Naive thymus-derived CD8-positive, alpha-beta T cell (primary cell): Measurements from ENCODE around the gene RAP2A. TPM values are rescaled to one million over a fixed set of nuclear protein-coding genes. Genes with fewer than 3 reads are reported as not detected.

Experiments used
- ATAC-seq, 2 donors: fragments of 150-1000 bp; cut with Tn5 transposase in 1 of 2; sonication (Bioruptor Pico), chemical (Tn5 transposase) in 1 of 2; 1 replicate in 1 of 2; 2 replicates in 1 of 2; pipeline ENCODE4 v1.10.0; 2021; ENCODE audit warnings: mild to moderate bottlenecking in 2 of 2, moderate library complexity in 2 of 2
- POLR2A ChIA-PET: fragments of 350-600 bp; sonication (Branson Sonifier 250); formaldehyde crosslinking; loops from one replicate; lab custom pipeline; 2021; ENCODE audit warnings: antibody characterized with exemption; lab: Charles Lee
- DNase-seq, 10 donors: peaks; one replicate each; pipeline versions ENCODE4 v3.0.0 to v3.0.0-alpha.2; 2020 to 2022
- H3K27ac Mint-ChIP-seq, 10 donors: one replicate each; pipeline ENCODE4 v1.8.0; 2020 to 2022; ENCODE audit warnings: mild to moderate bottlenecking in 10 of 10, mixed read lengths in 10 of 10, moderate library complexity in 4 of 10, inconsistent platforms in 1 of 10
- H3K27me3 Mint-ChIP-seq, 5 donors: one replicate each; pipeline ENCODE4 v1.8.0; 2021 to 2022; ENCODE audit warnings: mixed read lengths in 5 of 5
- H3K36me3 Mint-ChIP-seq, 3 donors: one replicate each; pipeline ENCODE4 v1.8.0; 2020 to 2022; ENCODE audit warnings: mixed read lengths in 3 of 3, mild to moderate bottlenecking in 2 of 3, inconsistent platforms in 1 of 3
- H3K4me1 Mint-ChIP-seq, 4 donors: one replicate each; pipeline ENCODE4 v1.8.0; 2021 to 2022; ENCODE audit warnings: mixed read lengths in 4 of 4
- H3K4me3 Mint-ChIP-seq, 10 donors: one replicate each; pipeline ENCODE4 v1.8.0; 2020 to 2022; ENCODE audit warnings: mild to moderate bottlenecking in 10 of 10, mixed read lengths in 10 of 10, moderate library complexity in 6 of 10, inconsistent platforms in 1 of 10
- H3K9me3 Mint-ChIP-seq, 9 donors: one replicate each; pipeline ENCODE4 v1.8.0; 2020 to 2022; ENCODE audit warnings: mixed read lengths in 9 of 9, mild to moderate bottlenecking in 3 of 9, inconsistent platforms in 1 of 9, moderate library complexity in 1 of 9
- polyA plus RNA-seq, 3 donors: library from polyadenylated mRNA; unstranded; fragments of 300-500 nt; fragmentation: Illumina TruSeq; gene quantifications; one replicate each; pipeline ENCODE4 v1.2.3, GENCODE V29; 2021
- total RNA-seq, 8 experiments: library from RNA in 2 of 8; stranded (reverse) in 2 of 8; gene quantifications; one replicate each; pipeline ENCODE4 v1.2.3 and lab custom pipeline; 2021 to 2026

Gene RAP2A
- total and polyA plus RNA-seq, 5 experiments from 2014 or later = 1.8 to 19.2 (median 3.5) TPM

DNA sequence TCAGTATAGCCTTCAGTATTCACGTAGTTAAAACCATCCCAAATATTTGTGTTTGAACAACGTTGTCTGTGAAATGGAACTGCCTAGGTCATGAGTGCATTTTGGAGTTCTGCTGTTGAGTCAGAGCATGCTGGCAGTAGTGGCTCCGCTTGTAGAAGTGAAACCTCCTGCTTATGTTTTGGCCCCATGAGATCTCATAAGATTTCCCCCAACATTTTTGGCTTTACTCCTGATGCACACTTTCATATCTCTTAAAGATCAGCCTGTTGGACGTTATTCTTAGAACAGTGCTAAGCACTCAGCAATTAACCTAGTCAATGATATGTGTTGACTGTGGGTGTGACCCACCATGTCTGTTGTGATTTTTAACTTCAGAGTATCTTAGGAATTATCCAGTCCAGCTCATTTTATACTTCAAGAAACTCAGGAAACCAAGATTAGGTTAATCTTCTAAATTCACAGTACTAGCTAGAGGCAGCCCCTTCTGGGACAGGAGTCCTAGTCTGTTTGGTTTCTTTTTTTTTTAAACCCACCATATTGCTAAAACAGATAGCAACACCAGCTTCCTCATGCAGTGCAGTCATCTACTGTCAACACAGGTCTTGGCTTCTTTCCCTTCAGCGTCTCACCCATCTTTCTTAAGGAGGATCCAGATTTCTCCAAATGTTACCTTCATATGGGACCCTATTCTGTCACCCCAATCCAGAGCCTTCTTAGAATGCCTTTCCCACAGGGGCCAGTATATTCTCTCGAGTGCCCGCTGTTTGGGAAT lies 26.2 kb downstream of the RAP2A start:
- peak; percentile 71 to 72 for ATAC-seq

DNA sequence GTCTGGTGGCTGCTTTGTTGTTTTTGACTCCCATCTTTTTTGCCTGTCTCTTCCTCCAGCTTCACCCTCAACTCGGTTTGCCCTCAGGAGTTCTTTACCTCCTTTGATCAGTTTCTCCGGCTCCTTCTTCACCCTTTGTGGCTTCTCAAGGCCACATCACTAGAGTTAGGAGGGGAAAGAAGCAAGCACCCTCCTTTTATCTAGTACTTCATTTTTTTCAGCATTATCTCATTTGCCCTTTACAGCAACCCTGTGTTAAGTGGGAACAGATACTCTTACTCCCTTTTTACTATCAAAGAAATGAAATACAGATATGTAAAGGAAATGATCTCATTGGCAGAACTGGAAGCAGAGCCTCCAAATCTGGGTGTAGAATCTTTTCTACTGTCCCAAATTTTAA lies 26.9 kb downstream of the RAP2A start:
- Mint-ChIP-seq H3K27ac (peak overlapping the region in 8 of 10 donors; percentile 20 to 87 (median 44)), H3K4me1 (peaks cover 18 to 42% (median 40%) of the 10 kb centered on the region in 4 donors), H3K4me3 (peak overlapping the region; percentile 3 to 75 (median 59)), H3K9me3 (peaks cover 0 to 4% (median 0%) of the 10 kb centered on the region in 9 donors), H3K27me3 (no peaks in the 10 kb centered on the region), H3K36me3 (peaks cover 0 to 17% (median 8%) of the 10 kb centered on the region in 3 donors)
- POLR2A ChIA-PET = interaction anchor here (2.0 kb wide), 1 partner anchor 27 kb away, joined by 11 read pairs; the partner anchor contains the start of gene RAP2A
- ATAC-seq = peak; percentile 80 to 83
- DNase-seq = peak in 5 of 10 donors; percentile 7 to 40 (median 18)

More for the DNA sequence above, 26.2 kb downstream of the RAP2A start:
- peaks cover 0 to 11% (median 5%) of the 10 kb centered on the region in 9 donors for H3K9me3 Mint-ChIP-seq
- peak overlapping the region in 9 of 10 donors; percentile 11 to 76 (median 20) for H3K27ac Mint-ChIP-seq
- H3K4me3 Mint-ChIP-seq = peak overlapping the region in 5 of 10 donors; percentile 16 to 75 (median 71)
- DNase-seq = peak in 2 of 10 donors; percentile 13 to 18
- H3K36me3 Mint-ChIP-seq = peaks cover 6 to 15% (median 13%) of the 10 kb centered on the region in 3 donors
- H3K27me3 Mint-ChIP-seq = no peaks in the 10 kb centered on the region
- POLR2A ChIA-PET = interaction anchor here (0.6 to 2.0 kb wide), 2 partner anchors 25 to 27 kb away, joined by 5 to 11 read pairs; partner anchors contain the start of gene RAP2A
- H3K4me1 Mint-ChIP-seq = peaks cover 20 to 48% (median 43%) of the 10 kb centered on the region in 4 donors

DNA sequence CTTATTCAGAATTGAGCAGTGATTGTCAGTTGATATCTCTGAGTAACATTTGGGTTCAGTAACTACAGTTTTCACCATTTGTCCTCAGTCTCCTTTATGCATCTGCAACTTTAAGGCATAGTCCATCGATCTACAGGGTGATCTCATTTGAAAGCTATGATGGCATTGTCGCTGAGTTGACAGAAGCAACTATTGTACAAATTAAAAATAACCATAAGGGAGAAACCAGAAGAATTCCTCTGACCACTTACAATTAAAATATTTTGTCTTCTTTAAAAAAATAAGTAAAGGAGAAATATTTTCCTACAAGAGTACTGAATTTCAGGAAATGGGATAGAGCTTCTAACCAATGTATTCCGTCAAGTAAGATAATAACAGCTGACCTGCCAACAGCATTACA lies 30.6 kb downstream of the RAP2A start:
- H3K27ac Mint-ChIP-seq = no peak overlapping the region
- peaks cover 12 to 31% (median 22%) of the 10 kb centered on the region in 4 donors for H3K4me1 Mint-ChIP-seq
- H3K9me3 Mint-ChIP-seq = no peaks in the 10 kb centered on the region
- POLR2A ChIA-PET = no interaction called here
- H3K27me3 Mint-ChIP-seq = no peaks in the 10 kb centered on the region
- peaks cover 0 to 20% (median 8%) of the 10 kb centered on the region in 3 donors for H3K36me3 Mint-ChIP-seq
- ATAC-seq (no peak), DNase-seq (no peak)
- no peak overlapping the region for H3K4me3 Mint-ChIP-seq

DNA sequence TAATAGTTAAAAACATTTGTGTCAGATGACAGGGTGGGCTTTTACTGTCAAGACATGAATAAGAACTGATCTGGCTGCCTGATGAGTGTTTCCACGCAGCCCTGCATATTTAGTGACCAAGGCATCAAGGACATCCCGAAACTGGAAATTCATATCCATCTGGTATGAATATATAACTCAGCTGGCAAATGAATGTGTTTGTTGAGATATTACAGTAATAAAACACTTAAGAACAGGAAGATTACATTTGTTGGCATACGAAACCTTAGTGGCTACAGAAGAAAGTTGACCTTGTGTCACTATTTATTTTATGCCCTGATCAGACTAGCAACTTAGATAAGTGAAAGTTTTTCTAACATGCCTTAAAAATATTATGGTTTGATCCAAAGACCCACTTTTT lies 32.8 kb downstream of the RAP2A start:
- Mint-ChIP-seq H3K9me3 (peaks cover 0 to 2% (median 0%) of the 10 kb centered on the region in 9 donors), H3K36me3 (peaks cover 0 to 20% (median 8%) of the 10 kb centered on the region in 3 donors), H3K4me1 (peaks cover 0 to 9% (median 2%) of the 10 kb centered on the region in 4 donors), H3K27me3 (peaks cover 0 to 2% (median 0%) of the 10 kb centered on the region in 5 donors), H3K4me3 (no peak overlapping the region), H3K27ac (no peak overlapping the region)
- DNase-seq (no peak), ATAC-seq (no peak)
- POLR2A ChIA-PET = interaction anchor here (0.6 kb wide), 1 partner anchor 402 kb away, joined by 3 read pairs; no protein-coding TSS in a partner anchor

DNA sequence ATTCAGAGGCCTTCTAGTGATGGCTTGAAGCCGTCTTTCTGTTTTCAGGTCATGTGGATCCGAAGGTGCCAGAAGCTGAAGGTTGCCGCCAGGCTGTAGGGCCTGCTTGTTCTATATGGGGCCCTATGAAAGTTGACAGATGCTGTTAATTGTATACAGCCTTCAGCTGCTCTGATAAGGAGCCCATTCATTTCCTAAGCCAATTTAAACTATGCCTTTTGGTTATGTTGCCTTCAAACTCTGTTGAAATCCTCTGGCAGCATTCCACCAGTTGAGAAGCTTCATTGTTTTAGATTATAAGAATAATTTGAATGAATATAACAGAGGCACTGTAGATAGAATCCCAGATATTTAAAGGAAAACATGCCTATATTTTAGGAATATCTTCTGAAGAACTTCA lies 34.4 kb downstream of the RAP2A start:
- ATAC-seq (no peak), DNase-seq (no peak)
- H3K4me3 Mint-ChIP-seq = no peak overlapping the region
- POLR2A ChIA-PET = no interaction called here
- H3K27me3 Mint-ChIP-seq = peaks cover 0 to 3% (median 0%) of the 10 kb centered on the region in 5 donors
- no peak overlapping the region for H3K27ac Mint-ChIP-seq
- peaks cover 0 to 2% (median 0%) of the 10 kb centered on the region in 9 donors for H3K9me3 Mint-ChIP-seq
- H3K4me1 Mint-ChIP-seq = peaks cover 0 to 2% (median 0%) of the 10 kb centered on the region in 4 donors
- H3K36me3 Mint-ChIP-seq = peaks cover 0 to 20% (median 8%) of the 10 kb centered on the region in 3 donors

DNA sequence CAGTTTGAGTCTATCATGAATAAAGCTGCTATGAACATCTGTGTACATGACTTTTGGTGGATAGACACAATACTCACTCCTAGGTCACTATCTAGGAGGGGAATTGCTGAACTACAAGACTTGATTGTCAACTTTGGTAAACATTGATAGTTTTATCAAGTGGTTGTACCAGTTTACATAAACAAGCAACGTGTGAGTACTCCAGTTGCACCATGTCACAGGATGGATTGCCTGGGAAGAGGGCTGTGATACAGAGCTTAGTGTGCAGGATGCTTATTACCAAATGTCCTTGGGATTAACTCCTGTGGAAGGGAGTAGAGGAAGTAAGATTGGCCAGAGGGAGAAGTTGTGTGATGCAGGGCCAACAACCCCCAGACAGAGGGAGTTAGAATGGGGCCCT lies 37.7 kb downstream of the RAP2A start:
- H3K36me3 Mint-ChIP-seq = peaks cover 0 to 5% (median under 1%) of the 10 kb centered on the region in 3 donors
- DNase-seq (no peak), ATAC-seq (no peak)
- peaks cover 0 to 2% (median 0%) of the 10 kb centered on the region in 4 donors for H3K4me1 Mint-ChIP-seq
- POLR2A ChIA-PET = no interaction called here
- no peak overlapping the region for H3K4me3 Mint-ChIP-seq
- H3K27ac Mint-ChIP-seq = no peak overlapping the region
- peaks cover 0 to 2% (median 0%) of the 10 kb centered on the region in 9 donors for H3K9me3 Mint-ChIP-seq
- H3K27me3 Mint-ChIP-seq = peaks cover 0 to 12% (median 3%) of the 10 kb centered on the region in 5 donors

DNA sequence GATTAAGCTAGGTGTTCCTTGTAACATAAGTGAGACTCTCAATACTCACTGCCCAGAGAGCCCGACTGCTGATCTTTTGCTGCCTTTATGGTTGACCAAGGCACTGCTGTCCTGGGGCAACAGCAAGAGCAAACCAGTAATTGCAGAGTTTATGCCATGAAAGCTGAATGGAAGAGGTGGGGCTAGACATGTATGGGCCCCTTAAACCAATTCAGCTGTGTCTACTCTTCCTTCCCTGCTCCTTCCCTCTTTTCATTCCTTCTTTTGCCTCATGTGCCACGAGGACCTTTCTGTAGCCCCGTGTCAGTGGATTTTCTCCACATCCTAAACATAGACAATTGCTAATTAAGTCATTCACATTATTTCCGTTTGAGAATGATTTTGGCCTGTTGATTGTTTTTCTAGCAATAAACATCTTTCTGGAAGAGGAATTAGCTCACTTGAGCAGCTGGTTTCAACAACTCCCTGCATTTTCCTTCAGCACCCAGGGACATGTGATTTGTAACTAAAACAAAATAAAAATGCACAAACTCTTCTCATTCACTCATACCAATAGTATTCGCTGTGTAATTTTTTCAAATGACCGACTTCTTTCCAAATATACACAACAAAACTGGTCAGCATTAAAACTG lies 40.5 kb downstream of the RAP2A start:
- H3K9me3 Mint-ChIP-seq = peaks cover 0 to 2% (median 0%) of the 10 kb centered on the region in 9 donors
- peaks cover 0 to 12% (median 5%) of the 10 kb centered on the region in 5 donors for H3K27me3 Mint-ChIP-seq
- H3K36me3 Mint-ChIP-seq = peaks cover 0 to 5% (median 0%) of the 10 kb centered on the region in 3 donors
- POLR2A ChIA-PET = no interaction called here
- H3K4me1 Mint-ChIP-seq = no peaks in the 10 kb centered on the region
- ATAC-seq (no peak), DNase-seq (no peak)
- no peak overlapping the region for H3K4me3 Mint-ChIP-seq
- H3K27ac Mint-ChIP-seq = no peak overlapping the region

DNA sequence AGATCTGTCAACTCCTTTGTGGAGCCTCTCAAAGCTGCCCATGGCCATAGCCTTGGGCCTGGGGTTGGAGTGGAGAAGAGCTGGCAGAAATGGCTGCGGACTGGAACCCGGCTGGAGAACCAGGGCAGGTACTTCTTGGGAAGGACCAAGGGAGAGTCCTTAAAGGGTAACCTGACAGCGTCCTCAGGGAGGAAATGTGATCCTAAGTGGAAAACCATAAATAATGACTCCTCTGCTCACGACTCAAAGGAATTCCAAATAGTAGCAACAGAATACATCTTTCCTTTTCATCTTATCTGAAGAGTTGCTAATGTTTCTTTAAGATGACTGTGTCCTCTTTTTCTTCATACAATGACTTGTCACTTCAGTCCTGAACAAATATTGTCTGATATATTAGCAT lies 41.0 kb downstream of the RAP2A start:
- DNase-seq (no peak), ATAC-seq (no peak)
- Mint-ChIP-seq H3K4me1 (peaks cover 0 to 4% (median 0%) of the 10 kb centered on the region in 4 donors), H3K27ac (no peak overlapping the region), H3K9me3 (peaks cover 0 to 2% (median 0%) of the 10 kb centered on the region in 9 donors), H3K36me3 (peaks cover 0 to 5% (median 0%) of the 10 kb centered on the region in 3 donors), H3K27me3 (peaks cover 0 to 17% (median 5%) of the 10 kb centered on the region in 5 donors), H3K4me3 (no peak overlapping the region)
- POLR2A ChIA-PET = no interaction called here

DNA sequence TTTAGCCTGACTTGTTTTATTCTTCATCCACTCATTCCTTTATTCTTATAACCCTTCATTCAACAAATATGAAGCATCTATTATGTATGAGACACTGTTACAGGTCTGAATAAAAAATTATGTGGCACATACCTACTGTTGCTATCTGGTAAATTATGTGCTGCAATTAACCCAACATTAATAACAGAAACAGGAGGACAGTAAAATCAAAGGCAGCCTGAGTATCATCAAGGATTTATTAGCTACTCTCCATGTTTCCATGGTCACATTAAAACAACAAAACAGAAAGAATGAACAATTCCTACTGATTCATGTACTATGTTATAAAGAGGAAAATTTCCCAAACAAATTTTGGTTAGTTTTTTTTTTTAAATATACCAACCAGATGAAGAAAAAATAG lies 43.9 kb downstream of the RAP2A start:
- POLR2A ChIA-PET = no interaction called here
- peaks cover 0 to 5% (median 0%) of the 10 kb centered on the region in 3 donors for H3K36me3 Mint-ChIP-seq
- H3K27me3 Mint-ChIP-seq = peaks cover 0 to 18% (median 2%) of the 10 kb centered on the region in 5 donors
- DNase-seq (no peak), ATAC-seq (no peak)
- H3K4me3 Mint-ChIP-seq = no peak overlapping the region
- peaks cover 0 to 4% (median 0%) of the 10 kb centered on the region in 4 donors for H3K4me1 Mint-ChIP-seq
- no peak overlapping the region for H3K27ac Mint-ChIP-seq
- no peaks in the 10 kb centered on the region for H3K9me3 Mint-ChIP-seq

DNA sequence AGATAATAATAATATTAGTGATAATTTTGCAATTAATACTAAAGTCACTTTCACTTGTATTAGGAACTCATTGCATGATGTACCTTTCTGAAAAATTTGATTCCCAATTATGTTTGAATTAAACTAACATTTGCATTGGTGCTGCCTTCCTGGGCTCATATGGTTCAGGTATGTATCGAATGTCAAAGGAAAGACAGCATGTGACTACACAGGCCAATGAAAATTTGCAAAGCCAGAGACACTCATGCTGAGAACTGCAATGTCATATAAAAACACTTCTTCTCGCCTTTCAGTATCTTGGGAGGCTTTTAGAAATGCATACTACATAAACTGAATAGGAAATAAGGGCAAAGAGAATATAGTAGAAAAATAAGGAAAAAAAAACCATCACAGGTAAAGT lies 44.3 kb downstream of the RAP2A start:
- Mint-ChIP-seq H3K27ac (no peak overlapping the region), H3K27me3 (peaks cover 0 to 18% (median 2%) of the 10 kb centered on the region in 5 donors), H3K4me1 (peaks cover 0 to 4% (median 0%) of the 10 kb centered on the region in 4 donors), H3K36me3 (peaks cover 0 to 5% (median 0%) of the 10 kb centered on the region in 3 donors), H3K4me3 (no peak overlapping the region), H3K9me3 (no peaks in the 10 kb centered on the region)
- DNase-seq = no peak
- ATAC-seq = no peak
- POLR2A ChIA-PET = interaction anchor here (0.7 kb wide), 1 partner anchor 107 kb away, joined by 3 read pairs; no protein-coding TSS in a partner anchor

DNA sequence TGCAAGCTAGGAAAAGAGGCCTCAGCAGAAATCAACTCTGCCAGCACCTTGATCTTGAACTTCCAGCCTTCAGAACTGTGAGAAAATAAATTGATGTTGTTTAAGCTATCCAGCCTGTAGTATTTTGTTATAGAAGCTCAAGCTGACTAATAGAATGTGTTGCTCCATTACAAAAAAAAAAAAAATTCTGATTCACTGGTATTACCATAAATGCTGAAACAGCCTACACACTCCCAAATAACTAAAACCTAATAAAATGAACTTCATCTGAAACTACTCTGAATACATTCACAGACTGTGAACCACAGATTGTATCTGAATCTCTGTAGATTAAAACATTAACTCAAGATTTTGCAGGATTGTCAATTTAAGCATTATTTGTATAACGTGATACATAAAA lies 49.5 kb downstream of the RAP2A start:
- Mint-ChIP-seq H3K4me1 (peaks cover 0 to 4% (median 0%) of the 10 kb centered on the region in 4 donors), H3K27ac (no peak overlapping the region), H3K27me3 (peaks cover 0 to 6% (median 0%) of the 10 kb centered on the region in 5 donors), H3K4me3 (no peak overlapping the region), H3K36me3 (no peaks in the 10 kb centered on the region), H3K9me3 (peaks cover 0 to 2% (median 0%) of the 10 kb centered on the region in 9 donors)
- no peak for DNase-seq
- no peak for ATAC-seq
- POLR2A ChIA-PET = no interaction called here

DNA sequence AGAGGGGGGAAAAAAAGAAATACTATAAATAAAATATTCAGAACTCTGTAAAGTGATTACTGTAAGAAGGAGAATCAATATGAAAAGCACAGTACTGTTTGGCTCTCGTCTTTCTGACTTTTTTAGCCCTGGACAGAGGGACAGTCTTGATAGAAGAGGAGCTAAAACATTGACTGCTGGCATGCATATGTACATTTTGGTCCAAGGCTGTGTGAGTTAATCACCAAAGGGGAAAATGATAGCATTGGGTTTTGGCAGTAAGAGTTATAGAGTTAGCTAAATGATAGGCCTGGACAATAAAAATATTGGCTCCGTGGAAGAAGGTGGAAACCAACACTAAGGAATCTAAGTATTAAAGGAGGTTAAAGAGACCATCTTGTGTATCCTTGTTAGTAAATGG lies 50.3 kb downstream of the RAP2A start:
- no peak for ATAC-seq
- Mint-ChIP-seq H3K4me3 (no peak overlapping the region), H3K9me3 (peaks cover 0 to 2% (median 0%) of the 10 kb centered on the region in 9 donors), H3K36me3 (no peaks in the 10 kb centered on the region), H3K4me1 (peaks cover 0 to 4% (median 0%) of the 10 kb centered on the region in 4 donors), H3K27me3 (peaks cover 0 to 6% (median 0%) of the 10 kb centered on the region in 5 donors), H3K27ac (no peak overlapping the region)
- DNase-seq = no peak
- POLR2A ChIA-PET = no interaction called here
